HepG2 (cell line): ENCODE results near the gene CYP27B1. TPM values are rescaled to one million over a fixed set of nuclear protein-coding genes. Genes with fewer than 3 reads are reported as not detected.

ENCODE experiments used
- GFI1 ChIP-seq: sonication (generic); formaldehyde crosslinking; IDR thresholded peaks from 2 replicates; pipeline ENCODE4 v1.5.0; 2020; ENCODE audit warnings: missing genetic modification reagents, mild to moderate bottlenecking, borderline replicate concordance
- HNF1A ChIP-seq, 2 experiments: sonication (generic) in 1 of 2; formaldehyde crosslinking in 1 of 2; IDR thresholded peaks; 2 replicates each; pipeline versions ENCODE4 v1.4.0 to v1.6.1; 2016 to 2020; ENCODE audit warnings: borderline replicate concordance in 1 of 2, low read depth in 1 of 2, mild to moderate bottlenecking in 1 of 2, missing genetic modification reagents in 1 of 2
- PRDM15 ChIP-seq: sonication (generic); formaldehyde crosslinking; IDR thresholded peaks from 2 replicates; pipeline ENCODE4 v1.4.0; 2020; ENCODE audit warnings: missing genetic modification reagents
- RBM39 ChIP-seq: fragments of 200-400 bp; formaldehyde crosslinking; IDR thresholded peaks from one replicate; pipeline ENCODE4 v1.6.1; 2018; ENCODE audit warnings: antibody characterized with exemption, mild to moderate bottlenecking, low read depth, low read length; ENCODE audit not compliant: poor library complexity, severe bottlenecking
- SPEN ChIP-seq: sonication (generic); formaldehyde crosslinking; IDR thresholded peaks from 2 replicates; pipeline ENCODE4 v1.5.1; 2020; ENCODE audit warnings: low read depth, mild to moderate bottlenecking, missing genetic modification reagents
- TCF7L2 ChIP-seq: IDR thresholded peaks from 2 replicates; pipeline ENCODE4 v1.6.1; 2011; ENCODE audit warnings: mild to moderate bottlenecking, low read depth, low read length, moderate library complexity
- WIZ ChIP-seq: sonication (generic); formaldehyde crosslinking; IDR thresholded peaks from 2 replicates; pipeline ENCODE4 v1.5.1; 2020; ENCODE audit warnings: mild to moderate bottlenecking, missing genetic modification reagents
- ZNF263 ChIP-seq: sonication (generic); formaldehyde crosslinking; IDR thresholded peaks from 2 replicates; pipeline ENCODE4 v1.4.0; 2020; ENCODE audit warnings: missing genetic modification reagents
- ZNF292 ChIP-seq: sonication (generic); formaldehyde crosslinking; IDR thresholded peaks from 2 replicates; pipeline ENCODE4 v1.8.1; 2022; ENCODE audit warnings: mild to moderate bottlenecking, low read depth, missing genetic modification reagents, borderline replicate concordance
- ZNF570 ChIP-seq: sonication (generic); formaldehyde crosslinking; IDR thresholded peaks from 2 replicates; pipeline ENCODE4 v1.4.0; 2020; ENCODE audit warnings: mild to moderate bottlenecking, missing genetic modification reagents, borderline replicate concordance
- ZNF777 ChIP-seq: sonication (generic); formaldehyde crosslinking; IDR thresholded peaks from 2 replicates; pipeline ENCODE4 v1.4.0; 2020; ENCODE audit warnings: missing genetic modification reagents
- polyA plus RNA-seq, 8 experiments: library from polyadenylated mRNA; depleted of rRNA in 3 of 8; stranded (reverse) in 7 of 8; unstranded in 1 of 8; fragments of >200 nt; fragmentation: Illumina TruSeq in 4 of 8; extraction: Trizol in 4 of 8; gene quantifications; 2 replicates each; pipeline versions ENCODE4 v1.2.1 to v1.2.3, GENCODE V29; 2011 to 2016; ENCODE audit warnings: low read depth in 4 of 8, missing spikeins in 1 of 8, mixed read lengths in 1 of 8; ENCODE audit not compliant: insufficient read depth in 1 of 8
- total RNA-seq, 5 experiments: library from RNA; depleted of rRNA; stranded (reverse); fragments of >200 nt; fragmentation: Illumina TruSeq; extraction: Trizol; gene quantifications; 2 replicates each; pipeline ENCODE4 v1.2.3, GENCODE V29; 2016; ENCODE audit warnings: low read depth in 1 of 5
- TF ChIP-seq, protein P1 (sequence below): sonication (generic); formaldehyde crosslinking; IDR thresholded peaks from 2 replicates; pipeline ENCODE4 v1.9.0; 2022; ENCODE audit warnings: low read depth, missing genetic modification reagents
- TF ChIP-seq, protein P2 (sequence below): sonication (generic); formaldehyde crosslinking; IDR thresholded peaks from 2 replicates; pipeline ENCODE4 v1.4.0; 2020; ENCODE audit warnings: missing genetic modification reagents

Gene CYP27B1
- total and polyA plus RNA-seq, 2 of the 13 experiments (the other 11 are each of a cell fraction or from before 2014, with no cell fraction given), result 2.3 to 3.0 TPM

DNA sequence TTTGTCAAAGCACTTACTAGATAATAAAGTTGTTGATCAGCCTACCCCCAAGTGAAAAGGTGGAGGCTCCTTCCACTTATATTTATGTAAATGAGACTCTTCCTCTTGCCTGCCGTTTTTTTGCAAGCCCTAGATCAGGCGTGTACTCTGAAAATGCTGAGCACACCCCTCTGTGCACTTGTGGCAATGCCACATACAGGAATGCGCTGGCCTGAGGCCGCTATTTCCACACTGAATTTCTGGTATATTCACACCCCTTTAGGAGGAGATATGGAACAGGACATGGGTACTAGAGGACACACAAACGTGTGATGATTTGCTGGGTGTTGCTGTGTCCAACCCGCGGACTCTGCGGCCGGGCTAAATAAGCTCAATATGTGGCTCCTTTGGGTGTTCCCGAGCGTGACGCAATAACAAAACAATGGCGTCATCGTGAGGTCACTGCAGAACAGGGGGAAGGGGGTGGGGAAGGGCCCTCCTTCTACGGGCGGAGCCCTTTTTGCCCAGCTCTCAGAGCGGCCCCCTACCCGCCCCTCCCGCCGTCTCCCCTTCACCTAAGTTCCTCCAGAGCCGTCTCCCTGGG, 22.6 kb downstream of the CYP27B1 start (continued):
- 0 out of 2 replicates have a peak, but pooled peaks have one; percentile 0 for TF ChIP-seq PRDM15 (CRISPR knock-in tag)
- TF ChIP-seq HNF1A (IDR thresholded peaks at IDR 0.05; ENCODE audit: low read depth), result 0 out of 2 replicates have a peak, but pooled peaks have one; percentile 24
- TF ChIP-seq HNF1A (CRISPR knock-in tag; IDR thresholded peaks at IDR 0.05; ENCODE audit: borderline replicate concordance), result no peak
- TF ChIP-seq TCF7L2, result no peak
- TF ChIP-seq, protein P1, sequence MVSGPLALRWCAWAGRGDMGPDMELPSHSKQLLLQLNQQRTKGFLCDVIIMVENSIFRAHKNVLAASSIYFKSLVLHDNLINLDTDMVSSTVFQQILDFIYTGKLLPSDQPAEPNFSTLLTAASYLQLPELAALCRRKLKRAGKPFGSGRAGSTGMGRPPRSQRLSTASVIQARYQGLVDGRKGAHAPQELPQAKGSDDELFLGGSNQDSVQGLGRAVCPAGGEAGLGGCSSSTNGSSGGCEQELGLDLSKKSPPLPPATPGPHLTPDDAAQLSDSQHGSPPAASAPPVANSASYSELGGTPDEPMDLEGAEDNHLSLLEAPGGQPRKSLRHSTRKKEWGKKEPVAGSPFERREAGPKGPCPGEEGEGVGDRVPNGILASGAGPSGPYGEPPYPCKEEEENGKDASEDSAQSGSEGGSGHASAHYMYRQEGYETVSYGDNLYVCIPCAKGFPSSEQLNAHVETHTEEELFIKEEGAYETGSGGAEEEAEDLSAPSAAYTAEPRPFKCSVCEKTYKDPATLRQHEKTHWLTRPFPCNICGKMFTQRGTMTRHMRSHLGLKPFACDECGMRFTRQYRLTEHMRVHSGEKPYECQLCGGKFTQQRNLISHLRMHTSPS (CRISPR knock-in tag), result no peak
- no peak for TF ChIP-seq SPEN (CRISPR knock-in tag)
- TF ChIP-seq GFI1 (CRISPR knock-in tag), result no peak
- no peak for TF ChIP-seq ZNF292 (CRISPR knock-in tag)
- no peak for TF ChIP-seq ZNF777
- no peak for TF ChIP-seq ZNF263 (CRISPR knock-in tag)
- no peak for TF ChIP-seq RBM39
- TF ChIP-seq, protein P2, sequence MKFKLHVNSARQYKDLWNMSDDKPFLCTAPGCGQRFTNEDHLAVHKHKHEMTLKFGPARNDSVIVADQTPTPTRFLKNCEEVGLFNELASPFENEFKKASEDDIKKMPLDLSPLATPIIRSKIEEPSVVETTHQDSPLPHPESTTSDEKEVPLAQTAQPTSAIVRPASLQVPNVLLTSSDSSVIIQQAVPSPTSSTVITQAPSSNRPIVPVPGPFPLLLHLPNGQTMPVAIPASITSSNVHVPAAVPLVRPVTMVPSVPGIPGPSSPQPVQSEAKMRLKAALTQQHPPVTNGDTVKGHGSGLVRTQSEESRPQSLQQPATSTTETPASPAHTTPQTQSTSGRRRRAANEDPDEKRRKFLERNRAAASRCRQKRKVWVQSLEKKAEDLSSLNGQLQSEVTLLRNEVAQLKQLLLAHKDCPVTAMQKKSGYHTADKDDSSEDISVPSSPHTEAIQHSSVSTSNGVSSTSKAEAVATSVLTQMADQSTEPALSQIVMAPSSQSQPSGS, result peak; percentile 68; the same call in 1 of the 2 replicates
- TF ChIP-seq ZNF570, result no peak
- 0 out of 2 replicates have a peak, but pooled peaks have one; percentile 19 for TF ChIP-seq WIZ (CRISPR knock-in tag)
